Measurements from ENCODE around the gene BRCC3.

The BRCC3 gene

DNA sequence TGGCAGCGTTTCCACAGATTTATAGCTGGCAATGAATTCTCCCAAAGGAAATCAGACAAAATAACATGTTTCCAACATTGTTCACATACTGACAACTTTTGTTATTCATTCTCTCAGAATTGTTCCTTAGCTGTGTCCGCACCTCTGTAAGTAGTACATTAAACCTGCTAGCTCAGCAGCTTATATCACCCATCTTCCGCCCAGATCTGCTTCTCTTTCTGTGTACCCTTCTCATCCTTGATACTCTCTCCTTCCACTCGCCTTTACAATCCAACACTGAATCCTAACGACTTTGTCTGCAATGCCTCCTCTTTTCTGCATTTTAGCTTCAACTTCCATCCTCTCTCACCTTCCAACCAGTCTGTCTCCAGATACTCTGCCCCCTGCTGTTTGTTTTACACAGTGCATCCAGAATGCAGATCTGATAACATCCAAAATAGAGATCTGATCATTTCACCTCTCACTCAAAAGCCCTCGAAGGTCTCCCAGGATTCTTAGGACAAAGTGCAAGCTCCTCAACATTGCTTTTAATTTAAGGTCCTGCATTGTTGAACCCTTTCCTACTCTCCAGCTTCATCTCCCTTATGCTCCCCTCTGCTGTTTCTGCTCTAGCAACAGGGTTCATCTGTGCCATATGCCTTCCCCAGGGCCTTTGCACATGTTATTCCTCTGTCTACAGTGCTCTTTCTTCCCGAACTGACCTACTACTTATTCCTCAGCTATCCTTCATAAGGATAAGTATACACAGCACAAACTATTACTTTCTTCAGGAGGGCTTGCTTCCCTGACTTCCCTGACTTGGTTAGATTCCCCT lies 77.6 kb downstream of the BRCC3 start:
- peak; percentile 45 for DNase-seq

DNA sequence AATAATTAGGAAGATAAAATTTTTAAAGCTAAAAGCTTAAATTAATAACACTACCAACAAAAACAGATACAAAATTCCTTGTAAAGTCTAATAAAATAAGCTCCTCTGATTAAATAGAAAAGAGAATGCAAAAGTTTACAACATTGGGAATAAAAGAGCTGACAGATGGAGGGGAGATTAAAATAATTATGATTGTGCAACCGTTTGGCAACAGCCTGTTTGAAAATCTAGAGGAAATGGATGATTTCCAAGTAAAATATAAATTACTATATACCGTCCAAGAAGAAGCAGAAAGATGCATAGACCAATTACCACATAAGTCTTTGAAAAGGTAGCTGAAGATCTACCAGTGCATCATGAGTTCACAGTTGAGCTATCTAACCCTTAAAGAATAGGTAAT lies 98.6 kb downstream of the BRCC3 start:
- DNase-seq: no peak
